Endothelial cell of umbilical vein (primary cell): ENCODE measurements around the gene MTCL1. TPM values are rescaled to one million over a fixed set of nuclear protein-coding genes. Genes with fewer than 3 reads are reported as not detected.

Source experiments
- BruUV-seq: library from RNA; stranded (reverse); fragments of 400-500 nt; replicated peaks from 2 replicates; lab custom pipeline; 2021; lab: Mats Ljungman, UMichigan
- CTCF ChIA-PET: fragments of 300-600, 350-600 bp; sonication (Branson Sonifier 250); formaldehyde crosslinking; loops from one replicate; lab custom pipeline; 2021; ENCODE audit warnings: antibody characterized with exemption, inconsistent platforms; lab: Charles Lee
- POLR2A ChIA-PET: fragments of 300-600, 350-600 bp; sonication (Branson Sonifier 250); formaldehyde crosslinking; loops from one replicate; lab custom pipeline; 2021; ENCODE audit warnings: antibody characterized with exemption, inconsistent platforms; lab: Charles Lee
- DNase-seq: peaks from one replicate; pipeline ENCODE4 v3.0.0-alpha.2; 2011; ENCODE audit warnings: low read depth, low spot score
- FAIRE-seq: peaks from 2 replicates; lab custom pipeline; 2011; peaks lifted over from hg19 to GRCh38; lab: Jason Lieb, UNC
- H2AFZ ChIP-seq: 2 replicates; pipeline ENCODE4 v1.6.0; 2012; ENCODE audit warnings: low read depth, low read length, control low read depth, inconsistent platforms
- H3K27ac ChIP-seq: 2 replicates; pipeline ENCODE4 v1.5.1; 2011; ENCODE audit warnings: low read depth, mild to moderate bottlenecking, control low read depth, low read length, moderate library complexity; ENCODE audit not compliant: insufficient read depth
- H3K27me3 ChIP-seq, 2 experiments: 2 replicates each; pipeline versions ENCODE4 v1.6.0 to v1.6.1; 2011; ENCODE audit warnings: low read length in 2 of 2, mixed read lengths in 1 of 2; ENCODE audit not compliant: control insufficient read depth in 2 of 2, insufficient read depth in 2 of 2
- H3K36me3 ChIP-seq, 2 experiments: 2 replicates in 1 of 2; 3 replicates in 1 of 2; pipeline ENCODE4 v1.5.1; 2011; ENCODE audit warnings: low read length in 2 of 2, mild to moderate bottlenecking in 1 of 2, moderate library complexity in 1 of 2; ENCODE audit not compliant: control insufficient read depth in 2 of 2, insufficient read depth in 2 of 2; ENCODE audit errors: extremely low read depth in 1 of 2
- H3K4me1 ChIP-seq: 3 replicates; pipeline ENCODE4 v1.5.1; 2011; ENCODE audit warnings: mild to moderate bottlenecking, low read length; ENCODE audit not compliant: control insufficient read depth, insufficient read depth; ENCODE audit errors: extremely low read depth
- H3K4me2 ChIP-seq: 2 replicates; pipeline ENCODE4 v1.6.1; 2011; ENCODE audit warnings: low read length, control low read depth, mixed read lengths; ENCODE audit not compliant: insufficient read depth
- H3K4me3 ChIP-seq, 3 experiments: fragments of 200-600 bp in 1 of 3; sonication (generic), shearing (Covaris generic) in 1 of 3; replicated peaks in 1 of 3; 2 replicates each; pipeline ENCODE4 v1.5.1; 2011 to 2016; ENCODE audit warnings: control low read depth in 3 of 3, low read length in 3 of 3, mild to moderate bottlenecking in 2 of 3, inconsistent platforms in 1 of 3, low read depth in 1 of 3, moderate library complexity in 1 of 3; ENCODE audit not compliant: insufficient read depth in 1 of 3
- H3K79me2 ChIP-seq: 2 replicates; pipeline ENCODE4 v1.6.0; 2012; ENCODE audit warnings: low read length, inconsistent platforms; ENCODE audit not compliant: control insufficient read depth, insufficient read depth
- H3K9ac ChIP-seq: replicated peaks from 2 replicates; pipeline ENCODE3; 2011; ENCODE audit warnings: low read length, control low read depth; ENCODE audit not compliant: insufficient read depth; ENCODE audit errors: extremely low read depth
- H3K9me1 ChIP-seq: replicated peaks from 3 replicates; pipeline ENCODE4 v1.6.0; 2011; ENCODE audit warnings: mild to moderate bottlenecking, low read length; ENCODE audit not compliant: control insufficient read depth, insufficient read depth; ENCODE audit errors: extremely low read depth
- H3K9me3 ChIP-seq: replicated peaks from 2 replicates; pipeline ENCODE4 v1.5.1; 2012; ENCODE audit warnings: low read length, inconsistent platforms; ENCODE audit not compliant: control insufficient read depth, insufficient read depth
- H4K20me1 ChIP-seq: replicated peaks from 2 replicates; pipeline ENCODE3; 2011; ENCODE audit warnings: mild to moderate bottlenecking, low read length; ENCODE audit not compliant: control insufficient read depth, insufficient read depth; ENCODE audit errors: extremely low read depth
- EZH2 ChIP-seq: IDR thresholded peaks from 2 replicates; pipeline ENCODE4 v1.6.1; 2012; ENCODE audit warnings: borderline replicate concordance, low read depth, mild to moderate bottlenecking, moderate library complexity, low read length, inconsistent platforms; ENCODE audit not compliant: severe bottlenecking
- FOS ChIP-seq: IDR thresholded peaks from 2 replicates; pipeline ENCODE4 v1.6.1; 2011; ENCODE audit warnings: mild to moderate bottlenecking, low read length, moderate library complexity, borderline replicate concordance; ENCODE audit not compliant: insufficient read depth
- GATA2 ChIP-seq: IDR thresholded peaks from 2 replicates; pipeline ENCODE4 v1.7.0; 2011; ENCODE audit warnings: low read depth, mild to moderate bottlenecking, moderate library complexity, mixed read lengths, low read length; ENCODE audit not compliant: insufficient read length, insufficient read depth
- JUN ChIP-seq: IDR thresholded peaks from 2 replicates; pipeline ENCODE4 v1.6.1; 2011; ENCODE audit warnings: borderline replicate concordance, low read depth; ENCODE audit not compliant: insufficient read length, insufficient read depth
- MAX ChIP-seq: IDR thresholded peaks from 2 replicates; pipeline ENCODE4 v1.6.1; 2011; ENCODE audit not compliant: insufficient read depth, insufficient read length
- MYC ChIP-seq: IDR thresholded peaks from one replicate; pipeline ENCODE4 v1.6.1; 2011; ENCODE audit warnings: mild to moderate bottlenecking, low read depth, low read length
- POLR2A ChIP-seq: IDR thresholded peaks from 2 replicates; pipeline ENCODE4 v1.6.1; 2012; ENCODE audit warnings: low read depth, mild to moderate bottlenecking, control low read depth, low read length
- POLR2AphosphoS5 ChIP-seq: IDR thresholded peaks from 2 replicates; pipeline ENCODE4 v1.6.1; 2012; ENCODE audit warnings: low read depth, mild to moderate bottlenecking, control low read depth, low read length, moderate library complexity; ENCODE audit not compliant: insufficient read depth
- dilution Hi-C: fragments of 300-500 bp; cut with MboI; formaldehyde crosslinking; loops from one replicate; pipeline ENCODE4 v1.15.0; 2019; ENCODE audit warnings: low sequenced_read_pairs; ENCODE audit not compliant: extremely low pct_ligation_motif_present
- intact Hi-C: fragments of 100-400 bp; cut with micrococcal nuclease; formaldehyde crosslinking; loops from one replicate; pipeline ENCODE4 v1.10.0; 2022
- polyA plus RNA-seq, 4 experiments: library from polyadenylated mRNA; depleted of rRNA in 3 of 4; stranded (reverse) in 3 of 4; unstranded in 1 of 4; fragments of >200 nt; gene quantifications; 2 replicates each; pipeline versions ENCODE4 v1.2.1 to v1.2.3, GENCODE V29; 2011 to 2012; ENCODE audit warnings: missing spikeins in 1 of 4
- total RNA-seq: library from RNA; stranded (reverse); gene quantifications from 2 replicates; pipeline ENCODE4 v1.2.3, GENCODE V29; 2021
- TF ChIP-seq, protein P1 (sequence below), 2 donors: IDR thresholded peaks; 1 replicate in 1 of 2; 2 replicates in 1 of 2; pipeline ENCODE4 v1.5.1; 2011; ENCODE audit warnings: low read length in 2 of 2, mild to moderate bottlenecking in 2 of 2, moderate library complexity in 2 of 2, control low read depth in 1 of 2, inconsistent platforms in 1 of 2, low read depth in 1 of 2; ENCODE audit not compliant: insufficient read depth in 1 of 2; ENCODE audit errors: extremely low read depth in 1 of 2

The MTCL1 gene
- total and polyA plus RNA-seq, 2 donors (not counting 3 experiments of a cell fraction or from before 2014, with no cell fraction given), result 11.9 to 75.7 TPM

GRCh38 chr18:8708670-8709069, 3.3 kb downstream of the MTCL1 start:
- no peaks in the 10 kb centered on the region for H3K27me3 ChIP-seq
- intact Hi-C loops (loop anchor here (5.0 to 10.0 kb wide), 3 partner anchors 184 to 696 kb away; partner anchors contain the start of gene ANKRD12), dilution Hi-C loops (no loop called here)
- BruUV-seq, result no TSS peak
- no peaks in the 10 kb centered on the region for H3K36me3 ChIP-seq
- TF ChIP-seq MYC (no peak), GATA2 (no peak), FOS (no peak), POLR2AphosphoS5 (no peak), POLR2A (no peak), MAX (no peak), EZH2 (no peak), JUN (no peak)
- TF ChIP-seq, protein P1, sequence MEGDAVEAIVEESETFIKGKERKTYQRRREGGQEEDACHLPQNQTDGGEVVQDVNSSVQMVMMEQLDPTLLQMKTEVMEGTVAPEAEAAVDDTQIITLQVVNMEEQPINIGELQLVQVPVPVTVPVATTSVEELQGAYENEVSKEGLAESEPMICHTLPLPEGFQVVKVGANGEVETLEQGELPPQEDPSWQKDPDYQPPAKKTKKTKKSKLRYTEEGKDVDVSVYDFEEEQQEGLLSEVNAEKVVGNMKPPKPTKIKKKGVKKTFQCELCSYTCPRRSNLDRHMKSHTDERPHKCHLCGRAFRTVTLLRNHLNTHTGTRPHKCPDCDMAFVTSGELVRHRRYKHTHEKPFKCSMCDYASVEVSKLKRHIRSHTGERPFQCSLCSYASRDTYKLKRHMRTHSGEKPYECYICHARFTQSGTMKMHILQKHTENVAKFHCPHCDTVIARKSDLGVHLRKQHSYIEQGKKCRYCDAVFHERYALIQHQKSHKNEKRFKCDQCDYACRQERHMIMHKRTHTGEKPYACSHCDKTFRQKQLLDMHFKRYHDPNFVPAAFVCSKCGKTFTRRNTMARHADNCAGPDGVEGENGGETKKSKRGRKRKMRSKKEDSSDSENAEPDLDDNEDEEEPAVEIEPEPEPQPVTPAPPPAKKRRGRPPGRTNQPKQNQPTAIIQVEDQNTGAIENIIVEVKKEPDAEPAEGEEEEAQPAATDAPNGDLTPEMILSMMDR (IDR thresholded peaks at IDR 0.05; ENCODE audit: extremely low read depth in 1 of 2, insufficient read depth in 1 of 2, low read depth in 1 of 2, low read length in 2 of 2), result no peak
- H3K9me3 ChIP-seq, result no peaks in the 10 kb centered on the region
- H3K4me3 ChIP-seq, result no peak overlapping the region
- DNase-seq (no peak), FAIRE-seq (no peak)
- H3K4me1 ChIP-seq, result peaks cover 17% of the 10 kb centered on the region
- no peak overlapping the region for H3K4me2 ChIP-seq
- H4K20me1 ChIP-seq, result no peaks in the 10 kb centered on the region
- ChIA-PET POLR2A (no interaction called here), CTCF (interaction anchor here (1.1 to 3.2 kb wide), 8 partner anchors 12 to 279 kb away, joined by 3 to 21 read pairs (median 16); no protein-coding TSS in a partner anchor)
- H2AFZ ChIP-seq, result no peak overlapping the region
- no peaks in the 10 kb centered on the region for H3K9me1 ChIP-seq
- no peak overlapping the region for H3K27ac ChIP-seq
- no peak overlapping the region for H3K9ac ChIP-seq
- peaks cover 66% of the 10 kb centered on the region for H3K79me2 ChIP-seq
